HG03060 (cell line): ENCODE data around the gene PAK6.

Source experiments
- ATAC-seq: cut with Tn5 transposase; IDR thresholded peaks from one replicate; pipeline ENCODE4 v1.9.1; 2021; ENCODE audit warnings: low read depth, moderate number of reproducible peaks; ENCODE audit not compliant: unreplicated experiment

PAK6 gene

GRCh38 chr15:40325188-40325587 is 86.3 kb downstream of the PAK6 start:
- ATAC-seq: no peak

GRCh38 chr15:40325700-40326099 is 86.8 kb downstream of the PAK6 start:
- ATAC-seq: no peak
